Renal cortex interstitium (tissue), 11 donors: Measurements from ENCODE around the gene KNDC1. TPM values are rescaled to one million over a fixed set of nuclear protein-coding genes. Genes with fewer than 3 reads are reported as not detected.
A peak's percentile ranks its signal among the peaks of the same experiment; 100 is the strongest.
"Not testable (repeated sequence)": the region's sequence is repeated elsewhere in the genome, so short reads cannot be mapped to it uniquely, and the experiment has no call there.

ENCODE experiments used
- DNase-seq, 11 donors: peaks; one replicate each; pipeline ENCODE4 v3.0.0-alpha.2; 2013; ENCODE audit warnings: low read depth in 9 of 11, low spot score in 4 of 11; ENCODE audit errors: extremely low read depth in 1 of 11
- polyA plus RNA-seq, 3 donors: library from polyadenylated mRNA; unstranded; fragments of 120-200 nt; gene quantifications; one replicate each; pipeline ENCODE4 v1.2.1, GENCODE V29; 2013; ENCODE audit not compliant: insufficient read length in 3 of 3

The KNDC1 gene
- polyA plus RNA-seq, 3 donors = 4.9 to 9.1 (median 7.8) TPM

- DNase-seq = no peak
Observed at GRCh38 chr10:133210398-133211140, 50.5 kb downstream of the KNDC1 start.

DNA sequence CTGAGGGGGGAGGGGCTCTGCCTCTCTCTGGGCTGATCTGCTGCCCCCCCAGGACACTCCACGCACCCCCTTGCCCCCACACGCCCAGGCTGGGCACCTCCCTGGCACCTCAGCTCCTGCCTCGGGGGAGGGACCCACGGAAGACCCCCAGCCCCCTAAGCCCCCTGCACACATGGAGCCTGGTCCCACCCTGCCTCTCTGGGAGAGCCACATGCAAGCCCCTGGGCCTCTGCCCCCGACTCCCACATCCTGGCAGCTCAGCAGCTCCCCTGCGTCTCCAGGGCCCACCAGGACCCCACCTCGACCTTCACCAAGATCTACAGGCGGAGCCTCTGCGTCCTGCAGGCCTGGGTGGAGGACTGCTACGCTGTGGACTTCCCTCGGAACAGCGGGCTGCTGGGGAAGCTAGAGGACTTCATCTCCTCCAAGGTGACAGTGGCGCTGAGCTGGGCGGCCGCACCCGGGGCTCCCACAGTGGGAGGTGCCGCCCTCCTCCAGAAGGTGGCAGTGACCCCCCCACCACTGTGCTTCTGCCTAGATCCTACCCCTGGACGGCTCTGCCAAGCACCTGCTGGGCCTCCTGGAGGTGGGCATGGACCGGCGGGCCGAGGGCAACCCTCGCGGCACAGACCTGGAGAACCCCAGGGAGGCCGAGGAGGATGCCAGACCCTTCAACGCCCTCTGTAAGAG is 51.3 kb downstream of the KNDC1 start:
- no peak for DNase-seq

GRCh38 chr10:133211959-133212852 is 52.2 kb downstream of the KNDC1 start:
- no peak for DNase-seq

GRCh38 chr10:133212853-133213494 is 53.0 kb downstream of the KNDC1 start:
- DNase-seq = no peak

DNA sequence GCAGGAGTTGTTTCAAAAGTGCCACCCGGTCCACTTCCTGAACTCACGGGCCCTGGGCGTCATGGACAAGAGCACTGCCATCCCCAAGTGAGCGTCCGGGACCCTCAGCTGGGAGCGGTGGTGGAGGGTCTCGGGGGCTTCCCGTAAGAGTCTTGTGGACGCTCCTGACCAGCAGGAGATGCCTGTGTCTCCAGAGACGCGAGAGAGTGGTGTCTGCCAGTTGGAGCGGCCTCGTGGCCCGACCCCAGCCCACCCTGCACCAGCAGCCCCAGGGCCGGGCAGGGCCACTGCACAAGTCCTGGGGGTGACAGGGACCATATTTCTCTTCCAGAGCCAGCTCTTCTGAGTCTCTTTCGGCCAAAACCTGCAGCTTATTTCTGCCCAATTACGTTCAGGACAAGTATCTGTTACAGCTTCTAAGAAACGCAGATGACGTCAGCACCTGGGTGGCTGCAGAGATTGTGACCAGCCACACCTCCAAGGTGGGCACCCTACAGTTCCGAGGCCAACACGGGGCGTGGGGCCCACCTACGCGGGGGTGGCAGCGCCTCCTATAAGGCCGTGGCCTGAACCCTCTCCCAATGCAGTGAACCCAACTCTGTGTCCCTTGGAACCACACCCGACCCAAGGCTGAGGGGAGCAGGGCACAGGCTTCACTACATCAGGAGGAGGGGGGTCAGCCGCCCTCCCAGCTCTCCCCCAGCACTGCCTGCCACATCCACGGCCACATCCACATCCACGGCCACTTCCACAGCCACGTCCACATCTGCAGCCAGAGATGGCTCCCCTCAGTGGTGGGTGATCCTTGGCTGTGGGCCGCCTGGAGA is 53.8 kb downstream of the KNDC1 start:
- no peak for DNase-seq

DNA sequence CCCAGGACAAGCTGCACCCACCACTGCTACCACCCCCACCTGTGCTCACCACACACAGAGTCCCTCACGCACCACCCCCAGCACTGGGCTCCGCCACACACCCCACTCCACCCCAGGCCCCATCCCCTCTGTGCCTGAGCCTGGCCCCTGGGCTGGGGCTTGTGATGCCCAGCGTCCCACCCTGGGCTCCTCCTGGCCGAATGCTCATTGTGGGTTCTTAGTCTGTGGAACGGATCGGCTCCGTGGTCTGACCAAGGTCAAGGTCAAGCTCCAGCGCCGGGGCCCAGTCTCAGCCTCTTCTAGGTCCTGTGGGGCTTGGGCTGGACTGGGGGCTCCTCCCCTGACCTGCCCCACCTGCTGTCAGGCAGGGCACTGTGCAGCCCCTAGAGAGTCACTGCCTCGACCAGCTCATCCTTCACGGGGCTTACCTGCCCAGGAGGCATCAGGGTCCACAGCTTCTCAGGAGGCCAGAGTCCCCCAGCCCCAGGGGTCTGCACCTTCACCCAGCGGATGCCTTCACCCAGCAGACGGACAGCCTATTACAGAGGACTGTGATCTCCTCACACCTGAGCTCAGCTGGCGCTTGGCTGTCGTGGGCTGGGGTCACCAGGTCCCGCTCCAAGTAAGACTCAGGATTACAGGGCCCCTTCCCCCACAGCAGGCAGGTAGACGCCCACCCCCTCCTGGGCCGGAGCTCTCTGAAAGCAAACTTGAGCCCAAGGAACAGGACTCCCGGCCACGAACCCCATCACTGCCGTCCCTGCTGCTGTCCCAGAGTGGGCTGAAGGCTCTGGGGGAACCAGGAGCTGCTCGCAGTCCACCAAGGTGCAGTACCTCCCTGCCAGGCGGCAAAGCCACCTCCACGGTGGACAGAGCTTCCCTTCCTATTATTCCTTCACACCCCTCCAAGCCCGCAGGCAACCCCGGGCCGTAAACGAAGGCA is 54.7 kb downstream of the KNDC1 start:
- no peak for DNase-seq

DNA sequence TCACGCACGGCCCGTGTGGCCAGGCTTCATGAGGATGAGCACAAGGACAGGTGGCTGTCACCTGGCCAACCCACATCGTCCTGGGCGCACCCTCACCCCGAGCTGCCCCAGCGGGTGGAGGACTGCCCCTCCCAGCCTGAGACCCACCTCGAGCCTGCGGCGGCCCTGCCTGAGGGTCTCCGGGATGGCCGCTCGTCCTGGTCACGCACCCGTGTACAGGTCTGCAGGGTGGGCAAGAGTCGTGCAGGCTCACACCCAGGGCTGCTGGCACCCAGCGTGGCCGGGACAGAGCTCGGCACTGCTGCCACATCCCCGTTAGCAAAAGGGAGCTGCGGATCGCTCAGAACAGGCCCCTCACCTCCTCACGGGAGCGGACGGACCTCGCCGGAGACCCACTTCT is 55.6 kb downstream of the KNDC1 start:
- DNase-seq = no peak

- DNase-seq = no peak
Observed at GRCh38 chr10:133216776-133217175, 56.8 kb downstream of the KNDC1 start.

DNA sequence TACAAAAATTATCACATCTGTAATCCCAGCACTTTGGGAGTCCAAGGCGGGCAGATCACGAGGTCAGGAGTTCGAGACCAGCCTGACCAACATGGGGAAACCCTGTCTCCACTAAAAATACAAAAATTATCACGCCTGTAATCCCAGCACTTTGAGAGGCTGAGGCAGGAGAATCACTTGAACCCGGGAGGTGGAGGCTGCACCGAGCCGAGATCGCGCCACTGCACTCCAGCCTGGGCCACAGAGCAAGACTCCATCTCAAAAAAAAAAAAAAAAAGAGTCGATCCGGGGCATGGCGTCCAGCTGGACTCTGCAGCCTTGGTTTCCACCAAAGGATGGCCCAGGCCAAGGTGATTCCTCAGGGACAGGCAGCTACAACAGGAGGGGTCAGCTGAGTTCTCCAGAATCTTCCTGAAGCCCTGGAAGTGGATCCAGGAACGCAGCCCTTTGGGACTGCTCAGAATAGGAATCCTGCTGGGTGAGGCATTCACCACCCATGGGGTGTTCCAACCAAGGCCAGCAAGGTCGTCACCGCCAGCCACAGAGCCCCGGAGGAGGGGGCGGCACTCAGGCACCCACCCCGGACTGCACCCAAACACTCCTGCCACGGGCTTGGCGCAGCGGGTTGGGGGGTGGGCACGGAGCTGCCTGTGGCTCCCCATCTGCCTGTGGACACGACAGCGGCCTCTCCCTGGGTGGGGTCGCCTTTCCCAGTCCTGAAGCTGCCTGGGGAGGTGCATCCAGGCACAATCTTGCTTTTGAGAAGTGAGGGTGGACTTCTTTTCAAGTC is 58.0 kb downstream of the KNDC1 start:
- DNase-seq = no peak

DNA sequence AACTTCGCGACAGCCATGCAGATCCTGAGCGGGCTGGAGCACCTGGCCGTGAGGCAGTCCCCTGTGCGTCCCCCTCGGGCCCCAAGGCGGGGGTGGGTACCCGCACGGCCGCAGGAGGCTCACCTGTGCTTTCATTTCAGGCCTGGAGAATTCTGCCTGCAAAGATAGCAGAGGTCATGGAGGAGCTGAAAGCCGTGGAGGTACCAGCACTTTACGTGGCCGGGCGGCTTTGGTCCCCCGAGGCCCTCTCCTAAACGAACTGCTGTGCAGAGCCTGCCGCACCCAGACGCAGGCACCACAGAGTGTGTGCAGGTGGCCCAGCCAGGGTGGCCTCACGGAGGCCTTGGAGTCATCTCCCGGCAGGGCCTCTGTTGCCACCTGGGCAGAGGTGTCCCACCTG is 58.9 kb downstream of the KNDC1 start:
- no peak for DNase-seq

GRCh38 chr10:133219782-133220181 is 59.8 kb downstream of the KNDC1 start:
- DNase-seq = peak in 5 of 11 donors; percentile 15 to 52 (median 40)

- DNase-seq = no peak
Observed at GRCh38 chr10:133221331-133221730, 61.3 kb downstream of the KNDC1 start.

GRCh38 chr10:133221756-133222155 is 61.7 kb downstream of the KNDC1 start:
- not testable (repeated sequence) for DNase-seq

- DNase-seq = no peak
Observed at GRCh38 chr10:133224076-133224475, 64.1 kb downstream of the KNDC1 start.

DNA sequence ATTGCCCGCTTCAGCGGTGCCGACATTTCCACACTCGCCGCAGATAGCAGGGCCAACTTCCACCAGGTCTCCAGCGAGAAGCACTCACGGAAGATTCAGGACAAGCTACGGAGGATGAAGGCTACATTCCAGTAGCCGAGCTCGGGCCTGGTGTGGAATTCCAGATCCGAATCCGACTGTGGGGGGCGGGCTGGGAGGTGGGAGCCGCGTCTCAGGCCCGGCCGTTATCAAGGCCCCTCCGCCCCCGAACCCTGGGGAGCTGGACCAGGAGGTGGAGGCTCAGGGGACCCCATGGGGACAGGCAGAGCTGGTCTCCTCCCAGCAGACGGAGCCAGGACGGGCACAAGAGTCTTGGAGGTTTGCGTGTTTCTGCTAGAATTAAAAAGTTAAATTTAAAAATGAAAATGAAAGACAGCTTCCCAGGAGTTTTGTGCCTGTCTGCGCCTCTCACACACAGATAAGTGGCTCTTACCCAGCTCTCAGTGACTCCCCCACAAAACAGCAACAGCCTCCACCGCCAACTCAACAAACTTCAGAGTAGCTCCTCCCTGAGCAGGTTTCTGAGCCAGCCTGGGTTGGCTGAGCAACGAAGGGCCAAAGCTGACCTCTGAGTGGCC is 64.8 kb downstream of the KNDC1 start:
- DNase-seq = peak in 7 of 11 donors; percentile 48 to 72 (median 54)

DNA sequence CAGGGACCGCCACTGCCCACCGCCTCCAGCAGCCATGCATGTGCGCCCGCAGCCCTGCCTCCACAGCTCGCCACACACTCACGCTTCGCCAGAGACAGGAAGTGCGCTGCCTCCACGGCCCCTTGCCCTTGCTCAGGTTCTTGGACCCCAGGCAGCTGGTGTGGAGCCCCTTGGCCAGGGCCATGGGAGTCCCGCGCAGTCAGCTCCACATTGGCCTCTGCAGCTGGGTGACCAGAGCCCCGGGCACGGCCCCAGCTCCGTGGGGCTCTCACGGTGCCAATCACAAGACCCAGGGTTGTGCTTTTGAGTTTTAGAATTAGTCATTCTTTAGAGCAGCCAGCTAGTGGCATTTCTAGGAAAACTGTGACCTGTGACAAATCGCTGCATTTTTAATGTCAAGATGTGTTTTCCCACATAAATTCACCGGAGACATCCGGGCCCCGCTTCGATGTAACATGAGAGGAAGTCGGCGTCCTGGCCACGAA is 65.7 kb downstream of the KNDC1 start:
- no peak for DNase-seq
